Hepatocyte (in vitro differentiated cells): ENCODE measurements around the gene TIMP4. TPM values are rescaled to one million over a fixed set of nuclear protein-coding genes. Genes with fewer than 3 reads are reported as not detected.
A peak's percentile ranks its signal among the peaks of the same experiment; 100 is the strongest.

Experiments used
- DNase-seq: peaks from one replicate; pipeline ENCODE4 v3.0.0-alpha.2; 2016; ENCODE audit warnings: low spot score
- H2AFZ ChIP-seq: fragments of 200-600 bp; sonication (generic); 2 replicates; pipeline ENCODE4 v1.6.0; 2016; ENCODE audit warnings: antibody characterized with exemption, mild to moderate bottlenecking
- H3K27ac ChIP-seq: fragments of 200-600 bp; sonication (generic); 2 replicates; pipeline ENCODE4 v1.5.1; 2016; ENCODE audit warnings: mild to moderate bottlenecking
- H3K27me3 ChIP-seq: fragments of 200-600 bp; sonication (generic); 2 replicates; pipeline ENCODE4 v1.6.1; 2016
- H3K36me3 ChIP-seq: fragments of 200-600 bp; sonication (generic); replicated peaks from 2 replicates; pipeline ENCODE4 v1.5.1; 2016; ENCODE audit warnings: low read depth; ENCODE audit not compliant: insufficient read depth
- H3K4me1 ChIP-seq: fragments of 200-600 bp; sonication (generic); 2 replicates; pipeline ENCODE4 v1.5.1; 2016; ENCODE audit warnings: mild to moderate bottlenecking, moderate library complexity; ENCODE audit not compliant: insufficient read depth
- H3K4me2 ChIP-seq: fragments of 200-600 bp; sonication (generic); 2 replicates; pipeline ENCODE4 v1.6.0; 2016
- H3K4me3 ChIP-seq: fragments of 200-600 bp; sonication (generic); 2 replicates; pipeline ENCODE4 v1.5.1; 2016; ENCODE audit warnings: mild to moderate bottlenecking
- H3K79me2 ChIP-seq: fragments of 200-600 bp; sonication (generic); 2 replicates; pipeline ENCODE4 v1.6.0; 2017; ENCODE audit warnings: mild to moderate bottlenecking
- H3K9me2 ChIP-seq: fragments of 200-600 bp; sonication (generic); replicated peaks from 2 replicates; pipeline ENCODE4 v1.6.0; 2017; ENCODE audit warnings: mild to moderate bottlenecking; ENCODE audit not compliant: insufficient read depth
- H3K9me3 ChIP-seq: fragments of 200-600 bp; sonication (generic); 2 replicates; pipeline ENCODE4 v1.5.1; 2016; ENCODE audit warnings: low read depth, mild to moderate bottlenecking
- H4K20me1 ChIP-seq: fragments of 200-600 bp; sonication (generic); 2 replicates; pipeline ENCODE4 v1.6.0; 2016; ENCODE audit warnings: mild to moderate bottlenecking; ENCODE audit not compliant: insufficient read depth, poor library complexity, severe bottlenecking
- CTCF ChIP-seq: fragments of 200-600 bp; sonication (generic); IDR thresholded peaks from 2 replicates; pipeline ENCODE4 v1.5.1; 2016; ENCODE audit warnings: antibody characterized with exemption, mild to moderate bottlenecking; ENCODE audit not compliant: poor library complexity
- EZH2 ChIP-seq: fragments of 200-600 bp; sonication (generic); IDR thresholded peaks from 2 replicates; pipeline ENCODE4 v1.6.1; 2016; ENCODE audit warnings: antibody characterized with exemption, mild to moderate bottlenecking, borderline replicate concordance
- EZH2phosphoT487 ChIP-seq: fragments of 200-600 bp; sonication (generic); IDR thresholded peaks from one replicate; pipeline ENCODE4 v1.6.1; 2018; ENCODE audit warnings: antibody characterized with exemption, mild to moderate bottlenecking, low read depth, moderate library complexity; ENCODE audit not compliant: unreplicated experiment, severe bottlenecking
- WGBS: methylation state at CpG from one replicate; pipeline ENCODE4 v1.1.6; 2016; ENCODE audit warnings: low lambda C conversion rate; ENCODE audit errors: missing lambda C conversion rate; 5-methylcytosine and 5-hydroxymethylcytosine counted together
- polyA plus RNA-seq: library from polyadenylated mRNA; unstranded; fragments of >200 nt; fragmentation: Nextera tagmentation; extraction: Ambion mirVana; gene quantifications from 2 replicates; pipeline ENCODE4 v1.2.1, GENCODE V29; 2016
- total RNA-seq: library from RNA; depleted of rRNA; stranded (reverse); fragments of >200 nt; gene quantifications from 2 replicates; pipeline ENCODE4 v1.2.3, GENCODE V29; 2014

The TIMP4 gene
- total and polyA plus RNA-seq, 2 experiments from 2014 or later = 4.7 TPM

- no peaks in the 10 kb centered on the region for H3K9me2 ChIP-seq
- 73% methylated on average over 3 of the region's 3 CpGs for WGBS
- no peaks in the 10 kb centered on the region for H3K27me3 ChIP-seq
- H3K4me2 ChIP-seq = no peak overlapping the region
- TF ChIP-seq EZH2 (no peak), CTCF (no peak), EZH2phosphoT487 (no peak)
- no peaks in the 10 kb centered on the region for H3K36me3 ChIP-seq
- peak overlapping the region; percentile 70 for H3K27ac ChIP-seq
- H3K4me3 ChIP-seq = no peak overlapping the region
- H4K20me1 ChIP-seq = no peaks in the 10 kb centered on the region
- no peaks in the 10 kb centered on the region for H3K79me2 ChIP-seq
- no peaks in the 10 kb centered on the region for H3K9me3 ChIP-seq
- no peak overlapping the region for H2AFZ ChIP-seq
- H3K4me1 ChIP-seq = peaks cover 15% of the 10 kb centered on the region
- peak; percentile 45 for DNase-seq
These were observed 36.0 kb upstream of the TIMP4 start for GRCh38 chr3:12194669-12195161.

- peak; percentile 42 for DNase-seq
- no peak overlapping the region for H3K4me3 ChIP-seq
- H3K36me3 ChIP-seq = no peaks in the 10 kb centered on the region
- H4K20me1 ChIP-seq = no peaks in the 10 kb centered on the region
- no peaks in the 10 kb centered on the region for H3K9me3 ChIP-seq
- no peak overlapping the region for H3K4me2 ChIP-seq
- H3K79me2 ChIP-seq = no peaks in the 10 kb centered on the region
- no peaks in the 10 kb centered on the region for H3K9me2 ChIP-seq
- TF ChIP-seq EZH2phosphoT487 (no peak), CTCF (no peak), EZH2 (no peak)
- no peaks in the 10 kb centered on the region for H3K27me3 ChIP-seq
- H3K4me1 ChIP-seq = peaks cover 15% of the 10 kb centered on the region
- peak overlapping the region; percentile 70 for H3K27ac ChIP-seq
- WGBS = 74% methylated on average over 3 of the region's 3 CpGs
- H2AFZ ChIP-seq = no peak overlapping the region
These were observed 35.5 kb upstream of the TIMP4 start for GRCh38 chr3:12194209-12194608.

- WGBS = 100% methylated on average over 1 of the region's 1 CpG
These were observed 34.9 kb upstream of the TIMP4 start for GRCh38 chr3:12193485-12194165.

More at GRCh38 chr3:12193485-12194165, 34.9 kb upstream of the TIMP4 start:
- no peak overlapping the region for H3K4me2 ChIP-seq
- peak overlapping the region; percentile 80 for H3K27ac ChIP-seq
- no peaks in the 10 kb centered on the region for H4K20me1 ChIP-seq
- DNase-seq = peak; percentile 73
- H3K27me3 ChIP-seq = no peaks in the 10 kb centered on the region
- H3K79me2 ChIP-seq = no peaks in the 10 kb centered on the region
- H2AFZ ChIP-seq = no peak overlapping the region
- H3K9me3 ChIP-seq = no peaks in the 10 kb centered on the region
- H3K9me2 ChIP-seq = no peaks in the 10 kb centered on the region
- H3K36me3 ChIP-seq = no peaks in the 10 kb centered on the region
- no peak for TF ChIP-seq EZH2
- no peak for TF ChIP-seq CTCF
- TF ChIP-seq EZH2phosphoT487 = no peak
- no peak overlapping the region for H3K4me3 ChIP-seq
- peaks cover 15% of the 10 kb centered on the region for H3K4me1 ChIP-seq
